Dendritic cell treated with granulocyte-macrophage colony-stimulating factor and Interleukin-4, amounts not matched to agents 40 ng/mL and 50 ng/mL, for 4 days (primary cell): ENCODE results near the gene MYL7.

Experiments used
- H3K27ac Mint-ChIP-seq: one replicate; pipeline ENCODE4 v1.8.0; 2022; ENCODE audit warnings: mild to moderate bottlenecking, mixed read lengths
- H3K27me3 Mint-ChIP-seq: one replicate; pipeline ENCODE4 v1.8.0; 2022; ENCODE audit warnings: mild to moderate bottlenecking, mixed read lengths
- H3K36me3 Mint-ChIP-seq: one replicate; pipeline ENCODE4 v1.8.0; 2022; ENCODE audit warnings: low read depth, mixed read lengths
- H3K4me1 Mint-ChIP-seq: one replicate; pipeline ENCODE4 v1.8.0; 2022; ENCODE audit warnings: low read depth, mixed read lengths
- H3K4me3 Mint-ChIP-seq: one replicate; pipeline ENCODE4 v1.8.0; 2022; ENCODE audit warnings: mild to moderate bottlenecking, moderate library complexity, mixed read lengths
- H3K9me3 Mint-ChIP-seq: one replicate; pipeline ENCODE4 v1.8.0; 2022; ENCODE audit warnings: mixed read lengths
- intact Hi-C: fragments of 100-400 bp; cut with micrococcal nuclease; formaldehyde crosslinking; loops from one replicate; pipeline ENCODE4 v1.15.0; 2022

The MYL7 gene

GRCh38 chr7:44158873-44159631 lies 17.9 kb upstream of the MYL7 start:
- no peaks in the 10 kb centered on the region for H3K4me1 Mint-ChIP-seq

GRCh38 chr7:44158096-44158872 lies 17.2 kb upstream of the MYL7 start:
- no peaks in the 10 kb centered on the region for H3K4me1 Mint-ChIP-seq
- H3K4me3 Mint-ChIP-seq, result no peak overlapping the region
- intact Hi-C loops, result no loop called here
- H3K27ac Mint-ChIP-seq, result no peak overlapping the region
- H3K36me3 Mint-ChIP-seq, result no peaks in the 10 kb centered on the region
- H3K27me3 Mint-ChIP-seq, result peaks cover 3% of the 10 kb centered on the region
- H3K9me3 Mint-ChIP-seq, result no peaks in the 10 kb centered on the region

More at GRCh38 chr7:44158873-44159631, 17.9 kb upstream of the MYL7 start:
- no peak overlapping the region for H3K27ac Mint-ChIP-seq
- no peaks in the 10 kb centered on the region for H3K36me3 Mint-ChIP-seq
- intact Hi-C loops, result no loop called here
- H3K27me3 Mint-ChIP-seq, result peaks cover 5% of the 10 kb centered on the region
- H3K9me3 Mint-ChIP-seq, result peaks cover 3% of the 10 kb centered on the region
- H3K4me3 Mint-ChIP-seq, result no peak overlapping the region

- H3K9me3 Mint-ChIP-seq, result no peaks in the 10 kb centered on the region
- no peak overlapping the region for H3K27ac Mint-ChIP-seq
- H3K27me3 Mint-ChIP-seq, result no peaks in the 10 kb centered on the region
- H3K4me3 Mint-ChIP-seq, result no peak overlapping the region
- intact Hi-C loops, result no loop called here
- H3K36me3 Mint-ChIP-seq, result no peaks in the 10 kb centered on the region
- H3K4me1 Mint-ChIP-seq, result peaks cover 2% of the 10 kb centered on the region
Measured at GRCh38 chr7:44157116-44158080, 16.3 kb upstream of the MYL7 start.

GRCh38 chr7:44156453-44157010 lies 15.4 kb upstream of the MYL7 start:
- Mint-ChIP-seq H3K27ac (no peak overlapping the region), H3K4me3 (no peak overlapping the region), H3K36me3 (no peaks in the 10 kb centered on the region), H3K4me1 (peaks cover 6% of the 10 kb centered on the region), H3K27me3 (no peaks in the 10 kb centered on the region), H3K9me3 (no peaks in the 10 kb centered on the region)
- intact Hi-C loops, result no loop called here

- Mint-ChIP-seq H3K4me1 (peaks cover 6% of the 10 kb centered on the region), H3K27me3 (no peaks in the 10 kb centered on the region), H3K4me3 (no peak overlapping the region), H3K36me3 (no peaks in the 10 kb centered on the region), H3K27ac (no peak overlapping the region), H3K9me3 (no peaks in the 10 kb centered on the region)
- intact Hi-C loops, result no loop called here
Measured at GRCh38 chr7:44155191-44156185, 14.4 kb upstream of the MYL7 start.

GRCh38 chr7:44154703-44155102 lies 13.6 kb upstream of the MYL7 start:
- H3K4me1 Mint-ChIP-seq, result peaks cover 6% of the 10 kb centered on the region

GRCh38 chr7:44153948-44154335 lies 12.8 kb upstream of the MYL7 start:
- no peaks in the 10 kb centered on the region for H3K9me3 Mint-ChIP-seq
- no peaks in the 10 kb centered on the region for H3K36me3 Mint-ChIP-seq
- intact Hi-C loops, result no loop called here

More at GRCh38 chr7:44154703-44155102, 13.6 kb upstream of the MYL7 start:
- no peak overlapping the region for H3K4me3 Mint-ChIP-seq
- no peaks in the 10 kb centered on the region for H3K27me3 Mint-ChIP-seq
- H3K27ac Mint-ChIP-seq, result no peak overlapping the region
- no peaks in the 10 kb centered on the region for H3K36me3 Mint-ChIP-seq
- intact Hi-C loops, result no loop called here
- no peaks in the 10 kb centered on the region for H3K9me3 Mint-ChIP-seq

GRCh38 chr7:44152971-44153947 lies 12.1 kb upstream of the MYL7 start:
- H3K27me3 Mint-ChIP-seq, result peaks cover 2% of the 10 kb centered on the region
- H3K4me1 Mint-ChIP-seq, result peaks cover 6% of the 10 kb centered on the region
- H3K9me3 Mint-ChIP-seq, result no peaks in the 10 kb centered on the region
- no peak overlapping the region for H3K4me3 Mint-ChIP-seq
- intact Hi-C loops, result no loop called here
- H3K27ac Mint-ChIP-seq, result peak overlapping the region; percentile 42
- no peaks in the 10 kb centered on the region for H3K36me3 Mint-ChIP-seq

More at GRCh38 chr7:44153948-44154335, 12.8 kb upstream of the MYL7 start:
- H3K4me3 Mint-ChIP-seq, result no peak overlapping the region
- H3K4me1 Mint-ChIP-seq, result peaks cover 6% of the 10 kb centered on the region
- H3K27ac Mint-ChIP-seq, result no peak overlapping the region
- H3K27me3 Mint-ChIP-seq, result no peaks in the 10 kb centered on the region

- peak overlapping the region; percentile 42 for H3K27ac Mint-ChIP-seq
- H3K27me3 Mint-ChIP-seq, result peaks cover 11% of the 10 kb centered on the region
- H3K9me3 Mint-ChIP-seq, result no peaks in the 10 kb centered on the region
- no peak overlapping the region for H3K4me3 Mint-ChIP-seq
- no peaks in the 10 kb centered on the region for H3K36me3 Mint-ChIP-seq
- peaks cover 6% of the 10 kb centered on the region for H3K4me1 Mint-ChIP-seq
- intact Hi-C loops, result no loop called here
Measured at GRCh38 chr7:44151956-44152355, 10.8 kb upstream of the MYL7 start.

GRCh38 chr7:44150966-44151941 lies 10.1 kb upstream of the MYL7 start:
- Mint-ChIP-seq H3K9me3 (no peaks in the 10 kb centered on the region), H3K27ac (peak overlapping the region; percentile 1), H3K27me3 (peaks cover 18% of the 10 kb centered on the region), H3K4me3 (no peak overlapping the region), H3K4me1 (peaks cover 9% of the 10 kb centered on the region), H3K36me3 (no peaks in the 10 kb centered on the region)
- intact Hi-C loops, result no loop called here

GRCh38 chr7:44150466-44150832 lies 9.3 kb upstream of the MYL7 start:
- Mint-ChIP-seq H3K9me3 (no peaks in the 10 kb centered on the region), H3K27me3 (peaks cover 24% of the 10 kb centered on the region), H3K4me1 (peaks cover 17% of the 10 kb centered on the region), H3K27ac (peak overlapping the region; percentile 1), H3K36me3 (no peaks in the 10 kb centered on the region), H3K4me3 (no peak overlapping the region)
- intact Hi-C loops, result no loop called here
